ENCODE measurements around the gene SORCS2.
"Not testable (repeated sequence)": the region's sequence is repeated elsewhere in the genome, so short reads cannot be mapped to it uniquely, and the experiment has no call there.

SORCS2 gene

DNA sequence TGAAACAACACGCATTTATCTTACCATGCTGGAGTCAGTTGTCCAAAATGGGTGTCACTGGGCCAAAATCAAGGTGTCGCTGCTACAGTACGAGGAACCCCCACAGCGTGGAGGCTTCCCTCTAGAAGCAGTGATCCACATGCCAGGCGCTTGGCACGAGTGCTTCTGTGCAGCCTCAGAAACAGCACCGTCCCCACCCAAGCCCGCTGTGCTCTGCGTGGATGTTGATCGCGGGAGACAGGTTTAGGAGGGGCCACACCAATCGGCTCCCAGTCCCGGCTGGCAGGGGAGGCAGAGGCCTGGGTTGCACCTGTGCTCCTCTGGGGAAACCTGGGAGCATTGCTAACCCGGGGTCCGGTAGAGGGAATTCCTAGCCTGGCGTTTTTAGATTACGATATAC lies 407.9 kb downstream of the SORCS2 start:
- H3K9ac ChIP-seq (ENCODE audit: low read depth, low read length) = no peak overlapping the region
- no peaks in the 10 kb centered on the region for H3K27me3 ChIP-seq (ENCODE audit: insufficient read depth, low read length, poor library complexity)
- H3K4me3 ChIP-seq (ENCODE audit: low read depth in 1 of 2, low read length in 2 of 2) = no peak overlapping the region
- TF ChIP-seq EZH2 (IDR thresholded peaks at IDR 0.05; ENCODE audit: borderline replicate concordance, low read depth, low read length, severe bottlenecking) = no peak
- TF ChIP-seq, protein P1, sequence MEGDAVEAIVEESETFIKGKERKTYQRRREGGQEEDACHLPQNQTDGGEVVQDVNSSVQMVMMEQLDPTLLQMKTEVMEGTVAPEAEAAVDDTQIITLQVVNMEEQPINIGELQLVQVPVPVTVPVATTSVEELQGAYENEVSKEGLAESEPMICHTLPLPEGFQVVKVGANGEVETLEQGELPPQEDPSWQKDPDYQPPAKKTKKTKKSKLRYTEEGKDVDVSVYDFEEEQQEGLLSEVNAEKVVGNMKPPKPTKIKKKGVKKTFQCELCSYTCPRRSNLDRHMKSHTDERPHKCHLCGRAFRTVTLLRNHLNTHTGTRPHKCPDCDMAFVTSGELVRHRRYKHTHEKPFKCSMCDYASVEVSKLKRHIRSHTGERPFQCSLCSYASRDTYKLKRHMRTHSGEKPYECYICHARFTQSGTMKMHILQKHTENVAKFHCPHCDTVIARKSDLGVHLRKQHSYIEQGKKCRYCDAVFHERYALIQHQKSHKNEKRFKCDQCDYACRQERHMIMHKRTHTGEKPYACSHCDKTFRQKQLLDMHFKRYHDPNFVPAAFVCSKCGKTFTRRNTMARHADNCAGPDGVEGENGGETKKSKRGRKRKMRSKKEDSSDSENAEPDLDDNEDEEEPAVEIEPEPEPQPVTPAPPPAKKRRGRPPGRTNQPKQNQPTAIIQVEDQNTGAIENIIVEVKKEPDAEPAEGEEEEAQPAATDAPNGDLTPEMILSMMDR (IDR thresholded peaks at IDR 0.05; ENCODE audit: borderline replicate concordance, extremely low read depth, low read length, poor library complexity, severe bottlenecking) = no peak
- H3K4me1 ChIP-seq (ENCODE audit: insufficient read depth, low read length) = no peaks in the 10 kb centered on the region
- no peak overlapping the region for H3K27ac ChIP-seq (ENCODE audit: low read length)
- no peaks in the 10 kb centered on the region for H3K79me2 ChIP-seq (ENCODE audit: insufficient read depth, low read length)
- no peaks in the 10 kb centered on the region for H3K36me3 ChIP-seq (ENCODE audit: insufficient read depth, low read length)
- ATAC-seq (ENCODE audit: insufficient read depth, low read depth) (no peak), DNase-seq (no peak)
- no peaks in the 10 kb centered on the region; the same call in 1 of the 2 replicates for H4K20me1 ChIP-seq (ENCODE audit: insufficient read depth, low read length)
- no peak overlapping the region for H3K4me2 ChIP-seq (ENCODE audit: insufficient read depth, low read length)
- H2AFZ ChIP-seq (ENCODE audit: low read depth, low read length) = no peak overlapping the region
- H3K9me3 ChIP-seq (ENCODE audit: insufficient read depth, low read length, severe bottlenecking) = no peaks in the 10 kb centered on the region

DNA sequence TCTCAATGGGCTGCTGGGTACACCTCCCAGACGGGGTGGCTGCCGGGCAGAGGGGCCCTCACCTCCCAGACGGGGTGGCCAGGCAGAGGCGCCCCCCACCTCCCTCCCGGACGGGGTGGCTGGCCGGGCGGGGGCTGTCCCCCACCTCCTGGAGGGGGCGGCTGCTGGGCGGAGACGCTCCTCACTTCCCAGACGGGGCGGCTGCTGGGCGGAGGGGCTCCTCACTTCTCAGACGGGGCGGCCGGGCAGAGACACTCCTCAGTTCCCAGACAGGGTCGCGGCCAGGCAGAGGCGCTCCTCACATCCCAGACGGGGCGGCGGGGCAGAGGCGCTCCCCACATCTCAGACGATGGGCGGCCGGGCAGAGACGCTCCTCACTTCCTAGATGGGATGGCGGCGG lies 409.8 kb downstream of the SORCS2 start:
- not testable (repeated sequence) for H3K27ac ChIP-seq (ENCODE audit: low read length); H3K4me3 ChIP-seq (ENCODE audit: low read depth in 1 of 2, low read length in 2 of 2); H3K9me3 ChIP-seq (ENCODE audit: insufficient read depth, low read length, severe bottlenecking); H2AFZ ChIP-seq (ENCODE audit: low read depth, low read length); H3K79me2 ChIP-seq (ENCODE audit: insufficient read depth, low read length); H3K27me3 ChIP-seq (ENCODE audit: insufficient read depth, low read length, poor library complexity); DNase-seq; H3K4me2 ChIP-seq (ENCODE audit: insufficient read depth, low read length); H3K9ac ChIP-seq (ENCODE audit: low read depth, low read length); H3K36me3 ChIP-seq (ENCODE audit: insufficient read depth, low read length); ATAC-seq (ENCODE audit: insufficient read depth, low read depth); H4K20me1 ChIP-seq (ENCODE audit: insufficient read depth, low read length); H3K4me1 ChIP-seq (ENCODE audit: insufficient read depth, low read length)

DNA sequence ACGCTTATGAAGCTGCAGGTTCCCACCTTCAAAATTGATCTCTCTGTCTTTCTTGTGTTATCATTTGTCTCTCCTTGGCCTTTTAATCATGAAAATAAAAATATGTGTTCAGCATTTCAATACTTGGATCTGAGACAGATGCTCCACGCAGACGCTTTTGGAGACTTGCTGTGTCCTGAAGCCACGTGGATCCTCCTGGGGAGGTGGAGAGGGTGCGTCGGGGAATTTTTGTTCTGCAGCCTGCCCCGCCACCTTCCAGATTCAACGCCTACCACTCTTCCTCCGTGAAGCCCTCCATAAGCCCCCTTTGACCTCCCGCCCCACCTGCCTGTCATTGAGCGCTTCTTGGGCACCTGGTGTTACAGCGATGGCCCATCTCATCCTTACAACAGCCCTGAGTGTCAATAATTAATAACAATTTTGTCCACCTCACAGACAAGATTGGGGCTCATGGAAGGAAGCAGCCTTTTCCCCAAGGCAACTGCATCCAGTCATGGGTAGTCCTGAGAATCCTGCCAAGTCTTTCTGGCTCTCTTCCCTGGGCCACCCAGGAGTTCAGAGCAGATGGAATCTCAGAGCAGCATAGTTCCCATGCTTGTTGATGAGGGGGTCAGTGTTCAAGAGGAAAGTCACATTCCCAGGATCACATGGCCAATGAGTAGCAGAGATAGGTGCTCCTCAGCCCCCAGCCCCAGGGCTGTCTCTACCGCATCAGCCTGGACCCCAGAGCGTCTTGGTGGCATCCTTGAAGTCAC lies 415.0 kb downstream of the SORCS2 start:
- DNase-seq (no peak), ATAC-seq (ENCODE audit: insufficient read depth, low read depth) (no peak)
- no peak overlapping the region for H2AFZ ChIP-seq (ENCODE audit: low read depth, low read length)
- no peak overlapping the region for H3K9ac ChIP-seq (ENCODE audit: low read depth, low read length)
- H3K4me3 ChIP-seq (ENCODE audit: low read depth in 1 of 2, low read length in 2 of 2) = no peak overlapping the region
- no peaks in the 10 kb centered on the region for H3K79me2 ChIP-seq (ENCODE audit: insufficient read depth, low read length)
- no peaks in the 10 kb centered on the region for H4K20me1 ChIP-seq (ENCODE audit: insufficient read depth, low read length)
- H3K4me1 ChIP-seq (ENCODE audit: insufficient read depth, low read length) = no peaks in the 10 kb centered on the region
- H3K27ac ChIP-seq (ENCODE audit: low read length) = no peak overlapping the region
- H3K4me2 ChIP-seq (ENCODE audit: insufficient read depth, low read length) = no peak overlapping the region
- H3K36me3 ChIP-seq (ENCODE audit: insufficient read depth, low read length) = no peaks in the 10 kb centered on the region
- TF ChIP-seq, protein P1 (IDR thresholded peaks at IDR 0.05; ENCODE audit: borderline replicate concordance, extremely low read depth, low read length, poor library complexity, severe bottlenecking) = no peak
- no peak for TF ChIP-seq EZH2 (IDR thresholded peaks at IDR 0.05; ENCODE audit: borderline replicate concordance, low read depth, low read length, severe bottlenecking)
- H3K27me3 ChIP-seq (ENCODE audit: insufficient read depth, low read length, poor library complexity) = no peaks in the 10 kb centered on the region
- no peaks in the 10 kb centered on the region for H3K9me3 ChIP-seq (ENCODE audit: insufficient read depth, low read length, severe bottlenecking)

DNA sequence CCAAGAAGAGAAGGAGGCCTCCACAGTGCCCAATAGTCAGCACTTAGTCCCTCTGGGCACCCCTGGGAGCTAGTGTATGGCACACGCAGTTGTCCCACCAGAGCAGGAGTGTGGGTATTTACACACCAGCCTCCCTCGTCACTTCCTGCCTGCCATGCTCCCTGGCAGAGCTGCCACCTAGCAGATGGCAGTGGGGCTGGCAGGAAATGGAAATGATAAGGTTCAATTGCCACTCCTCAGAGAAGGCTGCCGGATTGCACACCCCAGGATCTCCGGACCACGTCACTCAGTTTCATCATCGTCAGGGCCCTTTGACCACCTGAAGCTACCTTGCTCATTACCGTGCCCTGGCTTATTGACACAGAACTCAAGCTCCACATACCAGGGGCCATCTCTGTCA lies 415.7 kb downstream of the SORCS2 start:
- H3K9me3 ChIP-seq (ENCODE audit: insufficient read depth, low read length, severe bottlenecking) = no peaks in the 10 kb centered on the region
- H3K27me3 ChIP-seq (ENCODE audit: insufficient read depth, low read length, poor library complexity) = no peaks in the 10 kb centered on the region
- no peak for DNase-seq
- no peak for ATAC-seq (ENCODE audit: insufficient read depth, low read depth)
- no peaks in the 10 kb centered on the region for H3K36me3 ChIP-seq (ENCODE audit: insufficient read depth, low read length)
- no peaks in the 10 kb centered on the region for H3K79me2 ChIP-seq (ENCODE audit: insufficient read depth, low read length)
- H3K4me2 ChIP-seq (ENCODE audit: insufficient read depth, low read length) = no peak overlapping the region
- no peak overlapping the region for H3K27ac ChIP-seq (ENCODE audit: low read length)
- H3K4me1 ChIP-seq (ENCODE audit: insufficient read depth, low read length) = no peaks in the 10 kb centered on the region
- no peaks in the 10 kb centered on the region for H4K20me1 ChIP-seq (ENCODE audit: insufficient read depth, low read length)
- no peak overlapping the region for H3K9ac ChIP-seq (ENCODE audit: low read depth, low read length)
- H3K4me3 ChIP-seq (ENCODE audit: low read depth in 1 of 2, low read length in 2 of 2) = no peak overlapping the region
- H2AFZ ChIP-seq (ENCODE audit: low read depth, low read length) = no peak overlapping the region
- no peak for TF ChIP-seq EZH2 (IDR thresholded peaks at IDR 0.05; ENCODE audit: borderline replicate concordance, low read depth, low read length, severe bottlenecking)
- TF ChIP-seq, protein P1 (IDR thresholded peaks at IDR 0.05; ENCODE audit: borderline replicate concordance, extremely low read depth, low read length, poor library complexity, severe bottlenecking) = no peak
